KOPT-K1 (cell line): ENCODE data around the gene HPX.

Experiments used
- H3K27ac ChIP-seq: fragments of 200-600 bp; sonication (generic); 2 replicates; pipeline ENCODE4 v1.5.1; 2016; ENCODE audit warnings: antibody characterized with exemption, mild to moderate bottlenecking, low read depth, low read length; ENCODE audit not compliant: poor library complexity, severe bottlenecking
- H3K36me3 ChIP-seq: fragments of 200-600 bp; sonication (generic); 2 replicates; pipeline ENCODE4 v1.5.1; 2017; ENCODE audit warnings: antibody characterized with exemption, mild to moderate bottlenecking, low read length, moderate library complexity; ENCODE audit not compliant: insufficient read depth
- H3K9me3 ChIP-seq: fragments of 200-600 bp; sonication (generic); 2 replicates; pipeline ENCODE4 v1.5.1; 2017; ENCODE audit warnings: antibody characterized with exemption, low read length, mild to moderate bottlenecking; ENCODE audit not compliant: insufficient read depth, poor library complexity, severe bottlenecking

The HPX gene

DNA sequence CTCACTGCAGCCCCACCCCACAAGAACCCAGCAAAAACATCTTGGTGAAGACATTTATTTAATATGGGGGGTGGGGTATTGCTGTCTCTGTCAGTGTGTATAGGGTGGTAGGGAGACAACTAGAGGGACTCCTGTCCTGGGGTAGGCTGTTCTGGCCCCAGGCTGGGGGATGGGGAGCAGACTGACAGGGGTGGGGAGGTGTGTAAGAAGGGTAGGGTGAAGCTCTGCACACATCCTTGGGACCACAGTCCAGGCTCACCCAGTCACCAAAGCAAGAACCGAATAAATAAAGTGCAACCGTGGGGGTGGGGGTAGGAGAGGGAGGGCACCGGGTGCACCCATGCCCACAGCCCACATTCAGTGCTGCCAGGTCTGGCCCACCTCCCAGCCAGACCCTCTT is 7.8 kb upstream of the HPX start:
- Histone ChIP-seq H3K9me3 (no peaks in the 10 kb centered on the region), H3K27ac (no peak overlapping the region), H3K36me3 (no peaks in the 10 kb centered on the region)

DNA sequence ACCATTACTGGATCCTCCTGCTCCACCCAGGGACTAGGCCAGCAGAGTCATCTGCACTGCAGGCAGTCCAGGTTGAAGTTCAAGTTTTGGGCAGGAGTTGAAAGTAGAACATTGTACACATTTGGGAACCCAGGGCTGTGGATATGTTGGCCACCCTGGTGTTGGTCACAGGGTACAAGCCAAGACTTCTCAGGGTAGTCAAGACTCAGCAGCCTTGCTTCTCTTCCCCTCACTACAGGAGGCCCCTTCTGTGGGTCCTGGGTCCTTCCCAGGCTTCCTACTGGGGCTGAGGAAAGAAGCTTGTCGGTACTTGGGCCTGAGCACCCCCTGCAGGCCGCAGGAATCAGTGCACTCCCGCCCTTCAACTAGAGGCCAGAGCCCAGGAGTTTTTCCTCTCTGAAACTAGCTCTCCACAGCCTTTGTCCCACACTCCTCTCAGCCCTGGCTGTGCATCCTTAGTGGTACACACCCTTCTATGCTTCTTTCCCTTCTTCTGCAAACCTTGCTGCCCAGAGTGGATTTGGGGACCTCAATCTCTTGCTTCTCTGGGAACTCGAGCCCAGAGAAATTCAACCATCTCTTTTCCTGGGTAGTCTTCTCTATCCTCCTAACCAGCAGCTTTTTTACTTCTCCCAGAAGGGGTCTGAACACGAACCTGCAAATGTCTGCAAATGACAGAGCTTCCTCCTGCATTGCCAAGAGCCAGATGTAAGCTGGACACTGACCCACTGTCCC is 2.6 kb upstream of the HPX start:
- no peaks in the 10 kb centered on the region for H3K9me3 ChIP-seq
- H3K36me3 ChIP-seq, result no peaks in the 10 kb centered on the region
- no peak overlapping the region for H3K27ac ChIP-seq

DNA sequence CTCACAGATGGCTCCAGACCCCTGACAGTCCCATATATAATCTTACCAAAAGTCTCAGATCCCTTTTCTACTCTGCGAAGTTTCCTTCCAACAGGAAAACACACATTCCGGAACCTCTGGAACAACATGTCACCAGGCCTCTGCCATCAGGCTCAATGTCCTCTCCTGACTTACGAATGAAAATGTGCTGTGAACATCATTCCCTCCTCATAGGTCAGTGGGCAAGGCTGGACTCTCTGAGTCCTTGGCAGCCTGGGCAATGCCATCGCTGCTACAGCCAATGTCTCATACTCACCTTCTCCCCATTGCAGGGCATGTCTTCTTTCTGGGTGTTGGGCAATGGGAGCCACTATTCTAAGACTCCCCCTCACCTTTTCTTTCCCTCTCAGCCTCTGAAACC is 1.7 kb upstream of the HPX start:
- H3K27ac ChIP-seq, result no peak overlapping the region
- no peaks in the 10 kb centered on the region for H3K36me3 ChIP-seq
- no peaks in the 10 kb centered on the region for H3K9me3 ChIP-seq

DNA sequence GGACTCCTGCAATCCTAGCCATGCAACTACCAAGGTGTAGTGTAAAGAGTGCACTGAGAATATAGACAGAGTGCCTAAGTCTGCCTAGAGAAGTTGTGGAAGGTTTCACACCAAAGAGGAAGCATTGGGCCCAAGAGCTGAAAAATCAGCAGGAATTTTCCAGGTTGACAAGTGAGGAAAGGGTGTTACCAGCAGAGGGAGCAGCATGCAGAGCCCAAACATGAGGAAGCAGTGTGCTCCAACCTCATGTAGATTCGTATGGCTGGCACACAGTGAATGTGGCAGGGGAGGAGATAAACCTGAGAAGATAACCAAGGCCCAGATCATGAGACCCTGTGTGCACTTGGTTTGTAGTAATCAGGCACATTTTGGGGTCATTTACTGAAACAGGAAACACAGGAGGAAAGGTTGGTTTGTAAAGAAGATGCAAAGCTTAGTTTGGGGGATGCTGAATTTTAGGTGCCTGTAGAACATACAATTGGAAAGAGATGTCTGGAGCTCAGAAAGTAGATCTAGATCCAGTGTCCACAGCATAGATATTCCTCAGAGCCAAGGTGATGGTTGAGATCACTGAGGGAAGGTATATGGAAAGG is 1.7 kb downstream of the HPX start:
- no peaks in the 10 kb centered on the region for H3K36me3 ChIP-seq
- no peaks in the 10 kb centered on the region for H3K9me3 ChIP-seq
- H3K27ac ChIP-seq, result no peak overlapping the region

DNA sequence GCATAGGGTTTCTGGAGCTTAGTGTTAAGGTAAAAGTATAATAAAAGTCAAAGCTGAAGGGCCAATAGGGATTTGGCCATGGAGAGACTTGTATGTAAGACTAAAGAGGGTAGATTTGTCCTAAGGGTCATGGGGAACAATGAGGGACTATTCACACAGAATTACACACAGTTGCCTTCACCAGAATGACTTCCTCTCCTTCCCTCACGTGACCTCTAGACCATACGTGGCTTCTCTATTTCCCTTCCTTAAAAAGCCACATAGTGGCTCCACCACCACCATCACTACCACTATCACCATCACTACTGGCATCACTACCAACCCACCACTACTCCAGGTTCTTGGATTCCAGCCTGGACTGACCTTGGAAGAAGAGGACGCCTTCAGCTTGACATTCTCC is 2.8 kb downstream of the HPX start:
- H3K9me3 ChIP-seq, result no peaks in the 10 kb centered on the region
- H3K27ac ChIP-seq, result no peak overlapping the region
- H3K36me3 ChIP-seq, result no peaks in the 10 kb centered on the region

DNA sequence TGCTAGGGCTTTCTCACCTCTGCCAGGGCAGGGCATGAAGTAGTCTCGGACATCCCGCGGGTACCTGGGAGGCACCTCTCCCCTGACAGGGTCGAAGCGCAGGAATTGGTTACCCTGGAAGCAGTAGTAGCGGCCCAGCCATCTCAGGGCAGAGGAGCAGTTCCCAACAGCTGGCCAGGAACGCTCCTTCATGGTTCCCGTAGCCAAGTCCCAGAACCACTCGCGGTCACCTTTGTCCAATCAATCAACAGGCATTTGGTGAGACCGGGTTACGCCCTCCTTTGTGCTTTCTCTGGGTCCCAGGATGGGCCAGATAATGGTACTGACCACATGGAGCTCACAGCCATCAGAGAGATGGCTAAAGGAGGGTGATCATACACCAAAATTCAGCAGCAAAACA is 3.4 kb downstream of the HPX start:
- no peaks in the 10 kb centered on the region for H3K36me3 ChIP-seq
- H3K27ac ChIP-seq, result no peak overlapping the region
- H3K9me3 ChIP-seq, result no peaks in the 10 kb centered on the region

DNA sequence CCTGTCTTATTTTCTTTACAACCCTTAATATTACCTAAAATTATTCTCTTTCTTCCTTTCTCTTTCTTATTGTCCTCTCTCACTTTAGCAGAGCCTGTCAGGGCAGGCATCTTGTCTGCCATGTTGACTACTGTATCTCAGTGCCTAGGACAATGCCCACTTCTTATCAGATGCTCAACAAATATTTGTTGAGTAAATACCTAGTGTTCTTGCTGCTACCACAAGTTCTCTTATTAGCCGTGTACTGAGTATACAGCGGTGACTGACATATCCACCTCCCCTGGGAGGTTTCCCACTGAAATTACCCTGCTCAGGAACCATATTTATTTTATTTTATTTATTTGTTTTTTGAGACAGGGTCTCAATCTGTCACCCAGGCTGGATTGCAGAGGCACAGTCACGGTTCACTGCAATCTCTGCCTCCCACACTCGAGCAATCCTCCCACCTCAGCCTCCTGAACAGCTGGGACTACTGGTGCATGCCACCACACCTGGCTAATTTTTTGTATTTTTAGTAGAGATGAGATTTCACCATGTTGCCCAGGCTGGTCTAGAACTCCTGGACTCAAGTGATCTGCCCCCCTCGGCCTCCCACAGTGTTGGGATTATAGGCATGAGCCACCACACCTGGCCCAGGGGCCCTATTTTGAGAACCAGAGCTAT is 6.7 kb downstream of the HPX start:
- Histone ChIP-seq H3K27ac (no peak overlapping the region), H3K36me3 (no peaks in the 10 kb centered on the region), H3K9me3 (no peaks in the 10 kb centered on the region)

DNA sequence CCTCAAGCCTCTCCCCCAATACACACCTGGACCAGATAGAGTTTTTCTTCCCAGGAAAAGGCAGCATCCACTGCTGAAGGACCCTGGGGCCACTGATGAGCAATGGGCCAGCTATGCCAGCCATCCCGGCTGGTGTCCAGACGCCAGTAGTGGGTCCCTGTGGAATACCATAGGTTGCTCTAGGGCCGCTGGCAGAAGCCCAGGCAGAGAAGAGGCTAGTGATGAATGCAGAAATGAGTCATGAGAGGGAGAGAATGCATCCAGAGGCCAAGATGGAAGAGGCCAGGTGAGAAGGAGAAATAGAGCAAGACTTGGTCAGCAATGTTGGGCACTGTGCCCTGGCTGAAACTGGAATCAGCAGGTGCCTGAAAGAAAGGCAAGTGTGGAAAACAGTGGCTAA is 8.9 kb downstream of the HPX start:
- no peaks in the 10 kb centered on the region for H3K36me3 ChIP-seq
- H3K27ac ChIP-seq, result no peak overlapping the region
- H3K9me3 ChIP-seq, result no peaks in the 10 kb centered on the region

DNA sequence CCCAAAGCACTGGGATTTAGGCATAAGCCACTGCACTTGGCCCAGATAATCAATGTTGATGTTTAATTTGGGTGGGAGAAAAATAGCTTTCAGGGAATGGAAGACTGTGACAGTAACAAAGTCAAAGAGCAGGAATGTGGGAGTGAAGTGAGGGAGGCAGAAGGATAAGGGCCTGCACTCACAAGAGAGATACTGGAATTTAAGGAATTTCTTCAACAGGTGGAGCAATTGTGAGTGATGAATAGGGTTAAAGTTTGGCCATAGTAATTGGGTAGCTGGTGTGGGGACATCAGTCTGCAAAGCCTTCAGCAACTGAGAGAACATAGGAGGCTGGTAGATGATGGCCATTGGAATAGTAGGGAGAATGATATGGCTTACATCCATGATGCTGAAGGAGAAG is 13.3 kb downstream of the HPX start:
- Histone ChIP-seq H3K9me3 (no peaks in the 10 kb centered on the region), H3K27ac (no peak overlapping the region), H3K36me3 (no peaks in the 10 kb centered on the region)

DNA sequence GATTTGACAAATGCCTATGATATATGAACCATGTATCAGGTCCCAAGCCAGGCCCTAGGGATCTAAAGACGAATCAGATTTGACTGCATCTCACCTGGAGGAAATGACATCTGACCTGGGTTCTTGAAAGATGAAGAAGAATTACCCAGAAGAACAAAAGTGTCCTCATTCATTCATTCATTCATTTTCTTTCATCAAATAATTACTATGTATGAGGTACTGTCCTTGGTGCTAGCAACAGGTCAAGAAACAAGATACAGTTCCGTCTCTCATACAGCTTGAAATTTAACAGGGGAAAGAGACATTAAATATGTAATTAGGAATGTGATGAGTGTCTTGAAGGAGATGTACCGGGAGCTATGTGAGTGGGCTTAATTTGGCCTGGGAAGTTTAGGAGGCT is 20.1 kb downstream of the HPX start:
- Histone ChIP-seq H3K36me3 (no peaks in the 10 kb centered on the region), H3K9me3 (no peaks in the 10 kb centered on the region), H3K27ac (no peak overlapping the region)

DNA sequence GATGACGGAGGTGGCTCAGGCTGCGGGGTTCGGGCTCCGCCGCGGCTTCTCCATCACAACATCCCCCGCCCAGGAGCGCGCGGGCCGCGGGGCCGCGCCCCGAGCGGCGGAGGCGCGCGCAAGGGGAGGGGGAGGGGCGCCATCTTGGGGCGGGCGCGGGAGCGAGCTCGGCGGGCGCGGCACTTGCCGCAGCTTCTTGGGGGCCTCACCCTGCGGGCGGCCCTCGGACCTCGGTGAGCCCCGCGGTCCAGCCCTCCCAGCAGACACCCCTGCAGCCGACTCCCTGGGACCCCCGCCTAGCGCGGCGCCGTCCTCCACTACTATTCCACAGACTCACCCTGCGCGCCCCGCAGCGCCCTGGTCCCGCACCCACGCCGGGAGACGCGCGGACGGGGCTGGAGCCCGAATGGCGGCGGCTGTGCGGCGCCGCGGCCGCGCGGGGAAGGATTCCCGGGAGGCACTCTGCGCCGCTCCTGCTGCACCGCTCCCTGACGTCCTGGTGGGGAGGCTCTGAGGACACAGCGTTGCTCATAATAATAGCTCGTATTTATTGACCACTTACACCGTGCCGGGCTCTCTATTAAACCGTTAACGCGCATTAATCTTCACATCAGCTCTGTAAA is 21.7 kb downstream of the HPX start, which contains the start of gene APBB1:
TSS of gene APBB1 (minus strand) at position 86 of the 623 bp plus-strand sequence. CDS start 7,747 bp downstream, outside the sequence.
- Histone ChIP-seq H3K9me3 (no peaks in the 10 kb centered on the region), H3K27ac (no peak within 1 kb of the TSS), H3K36me3 (no peaks in the 10 kb centered on the region)

DNA sequence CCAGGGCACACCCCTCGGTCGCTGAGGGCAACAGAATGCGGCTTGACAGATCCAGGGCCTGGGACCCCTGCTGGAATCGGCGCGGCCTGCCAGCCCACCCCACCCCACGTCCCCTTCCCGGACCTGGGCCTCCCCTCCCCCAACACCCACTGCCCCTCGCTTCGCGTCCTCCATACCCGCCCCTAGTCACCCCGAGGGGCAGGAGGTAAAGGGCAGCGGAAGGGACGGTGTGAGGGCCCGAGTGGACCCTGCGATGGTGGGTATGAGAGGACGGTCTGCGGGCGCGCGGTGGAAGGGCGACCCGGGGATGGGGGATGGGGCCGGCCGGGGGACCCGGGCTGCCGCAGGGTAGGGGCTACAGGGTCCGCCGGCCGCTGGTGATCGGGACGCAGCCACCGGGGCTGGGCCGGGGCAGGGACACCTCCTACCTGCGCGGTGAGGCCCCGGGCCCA is 22.2 kb downstream of the HPX start:
- no peaks in the 10 kb centered on the region for H3K9me3 ChIP-seq
- no peaks in the 10 kb centered on the region for H3K36me3 ChIP-seq
- H3K27ac ChIP-seq, result no peak overlapping the region

DNA sequence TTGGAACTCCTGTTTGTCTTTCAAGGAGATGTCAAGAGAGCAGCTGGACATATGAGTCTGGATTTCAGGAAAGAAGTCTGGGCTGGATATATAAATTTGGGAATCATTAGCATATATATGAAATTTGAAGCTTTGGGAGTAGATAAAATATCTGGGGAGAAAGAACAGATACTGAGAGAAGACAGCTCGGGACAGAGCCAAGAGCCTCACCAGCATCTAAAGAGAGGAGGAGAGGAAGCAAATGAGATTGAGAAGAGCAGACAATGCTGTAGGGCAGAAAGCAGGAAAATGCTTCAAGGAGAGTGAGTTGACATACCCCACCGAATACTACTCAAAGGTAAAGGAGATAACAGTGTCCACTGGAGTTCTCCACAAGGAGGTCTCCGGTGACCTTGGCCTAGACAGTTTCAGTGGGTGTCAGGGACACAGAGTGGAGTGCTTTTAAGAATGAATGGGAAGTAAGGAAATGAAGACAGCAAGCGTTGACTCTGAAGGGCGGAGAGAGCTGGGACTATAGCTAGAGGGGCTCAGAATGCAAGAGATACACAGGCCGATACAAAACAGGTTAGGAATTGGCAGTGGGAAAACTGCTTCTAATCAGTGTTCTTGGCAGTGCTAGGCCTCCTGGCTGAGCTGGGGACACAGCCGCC is 22.8 kb downstream of the HPX start:
- Histone ChIP-seq H3K36me3 (no peaks in the 10 kb centered on the region), H3K9me3 (no peaks in the 10 kb centered on the region), H3K27ac (no peak overlapping the region)

DNA sequence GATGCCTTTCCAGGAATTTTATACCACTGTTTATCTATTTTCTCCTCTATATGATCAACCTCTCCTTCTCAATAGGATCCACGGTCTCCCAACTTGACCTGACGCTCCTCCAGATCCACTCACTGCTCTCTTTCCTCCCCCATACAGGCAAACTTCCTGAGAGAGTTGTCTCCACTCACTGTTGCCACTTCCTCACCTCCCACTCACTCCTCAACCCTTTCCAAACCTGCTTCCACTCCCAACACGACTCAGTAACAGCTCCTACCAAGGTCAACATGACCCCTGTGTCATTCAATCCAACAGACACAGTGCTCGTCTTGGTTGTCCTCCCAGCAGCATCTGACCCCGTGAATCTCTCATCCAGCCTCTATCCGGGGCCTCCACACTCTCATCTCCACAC is 25.0 kb downstream of the HPX start:
- Histone ChIP-seq H3K27ac (no peak overlapping the region), H3K36me3 (no peaks in the 10 kb centered on the region), H3K9me3 (no peaks in the 10 kb centered on the region)

DNA sequence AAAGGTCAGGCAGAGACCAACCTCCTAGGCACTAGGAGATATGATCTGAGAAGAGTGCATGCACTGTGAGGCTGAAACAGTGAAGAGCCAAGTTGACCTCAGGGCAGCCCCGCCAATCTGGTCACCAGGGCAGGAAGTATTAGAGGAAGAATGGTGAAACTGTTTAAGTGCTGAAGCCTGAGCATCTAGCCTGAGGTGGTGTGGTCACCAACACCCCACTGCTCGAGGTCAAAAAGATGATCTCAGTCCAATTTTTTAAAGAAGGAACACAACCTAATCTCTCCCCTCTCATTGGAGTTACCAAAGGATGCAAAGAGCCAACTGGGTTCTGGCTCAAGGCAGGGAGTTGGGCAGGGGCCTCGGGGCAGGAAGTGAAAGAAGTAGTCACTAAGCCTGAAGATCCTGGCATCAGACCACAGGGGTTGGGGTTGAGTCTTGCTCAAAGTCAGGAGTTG is 25.9 kb downstream of the HPX start:
- no peaks in the 10 kb centered on the region for H3K36me3 ChIP-seq
- H3K9me3 ChIP-seq, result no peaks in the 10 kb centered on the region
- H3K27ac ChIP-seq, result no peak overlapping the region
